Measurements from ENCODE around the gene FZD10. TPM values are rescaled to one million over a fixed set of nuclear protein-coding genes. Genes with fewer than 3 reads are reported as not detected.

Gene FZD10
- total RNA-seq, 1 experiment from 2014 or later: not detected

DNA sequence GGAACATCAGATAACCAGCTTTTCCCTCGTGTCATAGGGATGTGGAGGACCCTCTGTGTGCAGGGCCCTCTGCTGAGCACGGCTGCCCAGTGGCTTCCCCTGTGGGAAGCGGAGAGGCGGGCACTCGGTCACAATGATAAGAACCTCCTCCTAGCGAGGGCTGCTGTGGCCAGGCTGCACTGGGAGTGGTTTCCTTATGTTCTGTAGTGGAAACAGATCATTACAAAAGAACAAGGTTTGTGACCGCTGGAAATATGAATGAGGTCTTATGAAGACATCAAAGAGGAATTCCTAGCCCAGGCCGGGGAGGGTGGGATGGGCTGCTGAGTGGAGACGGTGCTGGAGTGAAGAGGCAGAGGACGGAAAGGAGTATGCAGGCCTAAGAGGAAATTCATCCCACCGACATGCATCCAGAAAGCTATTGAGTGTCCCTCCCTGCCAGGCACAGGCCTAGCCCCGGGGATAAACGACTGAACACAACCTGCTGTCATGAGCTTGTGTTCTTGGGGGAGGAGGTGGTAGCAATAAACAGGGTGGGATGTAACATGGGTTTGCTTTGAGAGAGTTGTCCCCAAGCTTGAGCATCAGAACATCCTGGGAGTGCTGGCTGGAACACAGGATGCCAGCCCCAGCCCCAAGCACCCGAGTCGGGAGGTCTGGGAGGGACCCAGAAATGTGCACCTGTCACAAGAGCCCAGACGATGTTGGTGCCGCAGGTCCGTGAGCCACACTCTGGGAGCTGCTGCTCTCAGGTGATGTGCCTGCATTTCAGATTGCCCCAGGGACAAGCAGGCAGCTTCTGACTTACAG is 37.5 kb downstream of the FZD10 start:
- Histone ChIP-seq H3K9me2 (ENCODE audit: insufficient read depth) (no peaks in the 10 kb centered on the region), H3K4me1 (ENCODE audit: control insufficient read depth in 1 of 2, insufficient read depth in 2 of 2, low read length in 2 of 2) (no peaks in the 10 kb centered on the region), H3K9ac (ENCODE audit: low read length) (no peak overlapping the region), H3K4me3 (replicated peaks in 1 of 2; ENCODE audit: low read depth in 1 of 2, low read length in 2 of 2) (no peak overlapping the region), H2AFZ (ENCODE audit: low read depth, low read length, poor library complexity, severe bottlenecking) (no peak overlapping the region), H3K27ac (ENCODE audit: low read depth, low read length) (no peak overlapping the region), H3K36me3 (ENCODE audit: control insufficient read depth in 1 of 2, insufficient read depth in 2 of 2, low read length in 2 of 2) (no peaks in the 10 kb centered on the region), H4K20me1 (ENCODE audit: insufficient read depth) (no peaks in the 10 kb centered on the region), H3K27me3 (ENCODE audit: insufficient read depth, low read length) (no peaks in the 10 kb centered on the region), H3K9me3 (ENCODE audit: control insufficient read depth in 1 of 2, insufficient read depth in 1 of 2, low read depth in 1 of 2, low read length in 2 of 2) (peaks cover 0 to 11% of the 10 kb centered on the region in 2 experiments; a peak in 2 of 4 replicates), H3K79me2 (ENCODE audit: insufficient read depth, low read length) (no peaks in the 10 kb centered on the region), H3K4me2 (ENCODE audit: low read length) (no peak overlapping the region)
- DNase-seq (ENCODE audit: low read depth, low spot score) (no peak), ATAC-seq (no peak)
- RAD21 ChIA-PET (ENCODE audit: low non-redundant PET in 1 of 2, low total read pairs in 2 of 2, uncharacterized antibody in 2 of 2, unreplicated experiment in 2 of 2): no interaction called here
- TF ChIP-seq EZH2 (IDR thresholded peaks at IDR 0.05) (no peak), ELF1 (IDR thresholded peaks at IDR 0.05; ENCODE audit: borderline replicate concordance, low read depth) (no peak)
- CTCF ChIA-PET: no interaction called here
- BruUV-seq (replicated peaks): no TSS peak
- intact Hi-C loops (cut with micrococcal nuclease): no loop called here
- POLR2A ChIA-PET: no interaction called here

DNA sequence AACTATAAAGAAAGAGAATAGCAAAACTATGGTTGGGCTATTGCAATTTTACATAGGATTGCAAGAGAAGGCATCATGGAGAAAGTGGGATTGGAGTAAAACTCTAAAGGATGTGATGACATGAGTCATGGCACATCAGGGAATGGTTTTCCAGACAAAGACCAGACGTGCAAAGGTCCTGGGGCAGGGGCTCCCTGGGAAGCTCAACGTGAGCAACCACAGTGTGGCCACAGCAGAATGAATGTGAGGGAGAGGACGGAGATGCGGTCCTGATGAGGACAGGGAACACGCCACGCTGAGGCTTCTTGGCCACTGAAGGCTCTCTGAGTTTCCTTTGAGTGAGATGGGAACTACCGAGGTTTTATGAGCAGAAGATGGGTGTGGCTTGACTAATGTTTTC is 38.2 kb downstream of the FZD10 start:
- H3K9me3 ChIP-seq (ENCODE audit: control insufficient read depth in 1 of 2, insufficient read depth in 1 of 2, low read depth in 1 of 2, low read length in 2 of 2): peaks cover 0 to 11% of the 10 kb centered on the region in 2 experiments; a peak in 2 of 4 replicates
- RAD21 ChIA-PET (ENCODE audit: low non-redundant PET in 1 of 2, low total read pairs in 2 of 2, uncharacterized antibody in 2 of 2, unreplicated experiment in 2 of 2): no interaction called here
- no peak overlapping the region for H3K9ac ChIP-seq (ENCODE audit: low read length)
- no peak overlapping the region for H3K4me3 ChIP-seq (replicated peaks in 1 of 2; ENCODE audit: low read depth in 1 of 2, low read length in 2 of 2)
- ATAC-seq (no peak), DNase-seq (ENCODE audit: low read depth, low spot score) (no peak)
- intact Hi-C loops (cut with micrococcal nuclease): no loop called here
- H3K4me2 ChIP-seq (ENCODE audit: low read length): no peak overlapping the region
- POLR2A ChIA-PET: no interaction called here
- H2AFZ ChIP-seq (ENCODE audit: low read depth, low read length, poor library complexity, severe bottlenecking): no peak overlapping the region
- H3K36me3 ChIP-seq (ENCODE audit: control insufficient read depth in 1 of 2, insufficient read depth in 2 of 2, low read length in 2 of 2): no peaks in the 10 kb centered on the region
- H3K4me1 ChIP-seq (ENCODE audit: control insufficient read depth in 1 of 2, insufficient read depth in 2 of 2, low read length in 2 of 2): no peaks in the 10 kb centered on the region
- no peaks in the 10 kb centered on the region for H4K20me1 ChIP-seq (ENCODE audit: insufficient read depth)
- BruUV-seq (replicated peaks): no TSS peak
- no peak overlapping the region for H3K27ac ChIP-seq (ENCODE audit: low read depth, low read length)
- TF ChIP-seq TCF7L2 (IDR thresholded peaks at IDR 0.05; ENCODE audit: borderline replicate concordance, extremely low read depth, insufficient read depth, insufficient read length): no peak
- no peak for TF ChIP-seq ZNF274 (IDR thresholded peaks at IDR 0.05; ENCODE audit: low read depth, low read length)
- TF ChIP-seq ZFX (IDR thresholded peaks at IDR 0.05): no peak
- no peak for TF ChIP-seq CBX3 (IDR thresholded peaks at IDR 0.05; ENCODE audit: low read depth)
- TF ChIP-seq RAD21 (IDR thresholded peaks at IDR 0.05; ENCODE audit: low read depth): no peak
- TF ChIP-seq FOSL1 (IDR thresholded peaks at IDR 0.05; ENCODE audit: low read depth): no peak
- TF ChIP-seq YY1 (IDR thresholded peaks at IDR 0.05; ENCODE audit: extremely low read depth, insufficient replicate concordance, low read depth, low read length): no peak
- TF ChIP-seq, protein P1, sequence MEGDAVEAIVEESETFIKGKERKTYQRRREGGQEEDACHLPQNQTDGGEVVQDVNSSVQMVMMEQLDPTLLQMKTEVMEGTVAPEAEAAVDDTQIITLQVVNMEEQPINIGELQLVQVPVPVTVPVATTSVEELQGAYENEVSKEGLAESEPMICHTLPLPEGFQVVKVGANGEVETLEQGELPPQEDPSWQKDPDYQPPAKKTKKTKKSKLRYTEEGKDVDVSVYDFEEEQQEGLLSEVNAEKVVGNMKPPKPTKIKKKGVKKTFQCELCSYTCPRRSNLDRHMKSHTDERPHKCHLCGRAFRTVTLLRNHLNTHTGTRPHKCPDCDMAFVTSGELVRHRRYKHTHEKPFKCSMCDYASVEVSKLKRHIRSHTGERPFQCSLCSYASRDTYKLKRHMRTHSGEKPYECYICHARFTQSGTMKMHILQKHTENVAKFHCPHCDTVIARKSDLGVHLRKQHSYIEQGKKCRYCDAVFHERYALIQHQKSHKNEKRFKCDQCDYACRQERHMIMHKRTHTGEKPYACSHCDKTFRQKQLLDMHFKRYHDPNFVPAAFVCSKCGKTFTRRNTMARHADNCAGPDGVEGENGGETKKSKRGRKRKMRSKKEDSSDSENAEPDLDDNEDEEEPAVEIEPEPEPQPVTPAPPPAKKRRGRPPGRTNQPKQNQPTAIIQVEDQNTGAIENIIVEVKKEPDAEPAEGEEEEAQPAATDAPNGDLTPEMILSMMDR (IDR thresholded peaks at IDR 0.05 in 2 of 3, conservative IDR thresholded peaks at IDR 0.05 in 1 of 3; ENCODE audit: borderline replicate concordance in 1 of 3, insufficient read depth in 1 of 3, low read depth in 2 of 3, low read length in 2 of 3): no peak
- no peak for TF ChIP-seq POLR2A (IDR thresholded peaks at IDR 0.05; ENCODE audit: borderline replicate concordance, extremely low read depth, insufficient read depth, insufficient read length)
- TF ChIP-seq, protein P2, sequence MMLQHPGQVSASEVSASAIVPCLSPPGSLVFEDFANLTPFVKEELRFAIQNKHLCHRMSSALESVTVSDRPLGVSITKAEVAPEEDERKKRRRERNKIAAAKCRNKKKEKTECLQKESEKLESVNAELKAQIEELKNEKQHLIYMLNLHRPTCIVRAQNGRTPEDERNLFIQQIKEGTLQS (IDR thresholded peaks at IDR 0.05): no peak
- TF ChIP-seq JUND (IDR thresholded peaks at IDR 0.05): no peak
- TF ChIP-seq ELF1 (IDR thresholded peaks at IDR 0.05; ENCODE audit: borderline replicate concordance, low read depth): no peak
- TF ChIP-seq, protein P3, sequence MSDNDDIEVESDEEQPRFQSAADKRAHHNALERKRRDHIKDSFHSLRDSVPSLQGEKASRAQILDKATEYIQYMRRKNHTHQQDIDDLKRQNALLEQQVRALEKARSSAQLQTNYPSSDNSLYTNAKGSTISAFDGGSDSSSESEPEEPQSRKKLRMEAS (IDR thresholded peaks at IDR 0.05): no peak
- TF ChIP-seq SP1 (IDR thresholded peaks at IDR 0.05; ENCODE audit: low read depth): no peak
- no peak for TF ChIP-seq EGR1 (IDR thresholded peaks at IDR 0.05; ENCODE audit: low read depth)
- no peak for TF ChIP-seq SIN3A (IDR thresholded peaks at IDR 0.05; ENCODE audit: low read depth)
- TF ChIP-seq EZH2 (IDR thresholded peaks at IDR 0.05): no peak
- H3K79me2 ChIP-seq (ENCODE audit: insufficient read depth, low read length): no peaks in the 10 kb centered on the region
- H3K27me3 ChIP-seq (ENCODE audit: insufficient read depth, low read length): no peaks in the 10 kb centered on the region
- no peaks in the 10 kb centered on the region for H3K9me2 ChIP-seq (ENCODE audit: insufficient read depth)
- CTCF ChIA-PET: no interaction called here

Measured in HCT116 (cell line).